MM.1S (cell line): ENCODE data around the gene RNF112.

Source experiments
- CTCF ChIP-seq: fragments of 300-600 bp; sonication (generic); IDR thresholded peaks from 2 replicates; pipeline ENCODE4 v1.5.1; 2016; ENCODE audit warnings: antibody characterized with exemption, low read length, mixed read lengths
- EZH2 ChIP-seq: fragments of 300-600 bp; sonication (generic); optimal IDR thresholded peaks from 2 replicates; pipeline ENCODE3; 2017; ENCODE audit warnings: low read depth, mild to moderate bottlenecking, antibody characterized with exemption, low read length, mixed read lengths
- EZH2phosphoT487 ChIP-seq: fragments of 300-600 bp; sonication (generic); IDR thresholded peaks from 2 replicates; pipeline ENCODE4 v1.6.1; 2018; ENCODE audit warnings: antibody characterized with exemption, low read length

DNA sequence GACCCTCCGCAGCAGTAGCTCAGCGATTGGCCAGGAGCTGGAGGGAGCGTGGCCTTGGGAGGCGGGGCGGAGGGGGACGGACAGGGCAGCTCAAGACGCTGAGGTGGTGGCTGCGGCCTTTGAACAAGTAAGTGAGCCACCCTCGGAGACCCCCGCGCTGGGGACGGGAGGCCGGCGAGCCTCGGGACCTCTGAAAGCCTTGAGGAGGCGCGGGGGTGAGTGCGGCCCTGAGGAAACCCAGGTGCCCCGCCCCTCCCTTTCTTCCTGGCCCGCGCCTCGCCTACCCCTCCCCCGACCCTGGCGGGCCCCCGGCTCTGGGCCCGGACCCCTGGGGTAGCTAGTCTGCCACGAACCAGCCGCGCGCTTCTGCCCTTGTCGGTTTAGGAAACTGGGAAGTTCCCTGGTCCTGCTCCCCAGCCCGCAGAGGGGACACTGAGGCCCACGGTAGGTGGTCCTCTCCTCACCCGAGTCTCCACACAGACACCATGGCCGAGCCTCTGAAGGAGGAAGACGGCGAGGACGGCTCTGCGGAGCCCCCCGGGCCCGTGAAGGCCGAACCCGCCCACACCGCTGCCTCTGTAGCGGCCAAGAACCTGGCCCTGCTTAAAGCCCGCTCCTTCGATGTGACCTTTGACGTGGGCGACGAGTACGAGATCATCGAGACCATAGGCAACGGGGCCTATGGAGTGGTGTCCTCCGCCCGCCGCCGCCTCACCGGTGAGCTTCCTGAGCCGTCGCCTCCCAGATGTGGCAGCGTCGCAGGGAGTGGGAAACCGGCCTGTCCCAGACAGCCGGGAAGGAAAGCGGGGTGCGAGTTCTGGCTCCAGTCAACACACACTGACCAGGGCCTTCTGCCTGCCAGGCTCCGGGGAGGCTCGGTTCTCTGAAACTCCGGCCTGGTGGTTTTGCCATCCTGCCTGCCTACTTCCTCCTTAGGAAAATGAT, 32.3 kb upstream of the RNF112 start, which contains the start of gene MAPK7:
- TF ChIP-seq CTCF (no peak), EZH2phosphoT487 (no peak), EZH2 (no peak)
